OCI-LY1 (cell line): ENCODE results near the gene L3MBTL4.

Source experiments
- H2AFZ ChIP-seq: fragments of 200-600 bp; sonication (generic), shearing (Covaris generic); 2 replicates; pipeline ENCODE4 v1.6.0; 2014; ENCODE audit warnings: antibody characterized with exemption, mild to moderate bottlenecking, low read length
- H3F3A ChIP-seq: fragments of 200-600 bp; sonication (generic), shearing (Covaris generic); 2 replicates; pipeline ENCODE4 v1.6.0; 2014; ENCODE audit warnings: mild to moderate bottlenecking, antibody characterized with exemption, low read length, moderate library complexity; ENCODE audit not compliant: insufficient read depth
- H3K27ac ChIP-seq: fragments of 200-600 bp; sonication (generic); 2 replicates; pipeline ENCODE4 v1.5.1; 2014; ENCODE audit warnings: low read length, mixed run types, mild to moderate bottlenecking, low read depth; ENCODE audit not compliant: poor library complexity, severe bottlenecking
- H3K27me3 ChIP-seq: fragments of 200-600 bp; sonication (generic); 2 replicates; pipeline ENCODE4 v1.6.0; 2014; ENCODE audit warnings: antibody characterized with exemption, mild to moderate bottlenecking, low read length, moderate library complexity; ENCODE audit not compliant: insufficient read depth
- H3K36me3 ChIP-seq: fragments of 200-600 bp; sonication (generic); 2 replicates; pipeline ENCODE4 v1.6.1; 2014; ENCODE audit warnings: mild to moderate bottlenecking, antibody characterized with exemption, low read length, moderate library complexity, mixed read lengths; ENCODE audit not compliant: insufficient read depth
- H3K4me1 ChIP-seq: fragments of 200-600 bp; sonication (generic); 2 replicates; pipeline ENCODE4 v1.5.1; 2014; ENCODE audit warnings: mild to moderate bottlenecking, low read length, moderate library complexity; ENCODE audit not compliant: insufficient read depth, severe bottlenecking
- H3K4me2 ChIP-seq: fragments of 200-600 bp; sonication (generic), shearing (Covaris generic); 2 replicates; pipeline ENCODE4 v1.6.1; 2014; ENCODE audit warnings: low read length
- H3K4me3 ChIP-seq: fragments of 200-600 bp; sonication (generic); 2 replicates; pipeline ENCODE4 v1.5.1; 2014; ENCODE audit warnings: low read length, low read depth, mild to moderate bottlenecking, mixed read lengths; ENCODE audit not compliant: poor library complexity, severe bottlenecking
- H3K79me2 ChIP-seq: fragments of 200-600 bp; shearing (Covaris generic); 2 replicates; pipeline ENCODE4 v1.6.1; 2016; ENCODE audit warnings: mixed run types, low read length, mixed read lengths; ENCODE audit not compliant: insufficient read depth
- H3K9ac ChIP-seq: fragments of 200-600 bp; sonication (generic), shearing (Covaris generic); 2 replicates; pipeline ENCODE4 v1.6.1; 2014; ENCODE audit warnings: mild to moderate bottlenecking, low read length, mixed read lengths
- H3K9me2 ChIP-seq: fragments of 200-600 bp; sonication (generic), shearing (Covaris generic); 2 replicates; pipeline ENCODE4 v1.6.1; 2014; ENCODE audit warnings: low read depth, mild to moderate bottlenecking, low read length, mixed read lengths
- H3K9me3 ChIP-seq: fragments of 200-600 bp; shearing (Covaris generic); 2 replicates; pipeline ENCODE4 v1.6.1; 2014; ENCODE audit warnings: low read length, mixed read lengths
- H4K20me1 ChIP-seq: fragments of 200-600 bp; sonication (generic), shearing (Covaris generic); 2 replicates; pipeline ENCODE4 v1.6.0; 2016; ENCODE audit warnings: mild to moderate bottlenecking, low read length; ENCODE audit not compliant: insufficient read depth
- EZH2 ChIP-seq: fragments of 200-600 bp; sonication (generic), shearing (Covaris generic); IDR thresholded peaks from 2 replicates; pipeline ENCODE4 v1.8.0; 2017; ENCODE audit warnings: borderline replicate concordance, mixed run types, mild to moderate bottlenecking, antibody characterized with exemption, low read length, moderate library complexity, mixed read lengths
- TF ChIP-seq, protein P1 (sequence below): fragments of 200-600 bp; sonication (generic), shearing (Covaris generic); IDR thresholded peaks from 2 replicates; pipeline ENCODE4 v1.5.1; 2017; ENCODE audit warnings: mild to moderate bottlenecking, antibody characterized with exemption, low read length, moderate library complexity, mixed read lengths

Gene L3MBTL4

DNA sequence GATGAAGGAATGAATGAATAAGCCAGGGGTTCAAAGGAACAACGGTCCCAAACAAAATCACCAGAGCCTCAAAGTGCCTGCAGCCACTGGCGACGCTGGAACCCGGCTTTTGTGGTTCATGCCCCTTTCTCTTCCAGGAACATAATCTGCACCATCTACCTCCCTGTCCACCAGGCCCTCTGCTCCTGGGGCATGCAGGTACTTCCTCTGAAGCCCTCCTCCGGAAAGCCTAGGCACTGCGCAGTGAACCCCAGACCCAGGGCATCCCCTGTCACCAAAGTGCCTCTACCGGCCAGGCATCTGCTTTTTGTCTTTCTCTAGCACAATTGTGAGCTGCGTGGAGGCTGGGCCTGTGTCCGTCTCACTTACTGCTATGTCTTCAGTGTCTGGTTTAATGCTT is 420.8 kb downstream of the L3MBTL4 start:
- H3K79me2 ChIP-seq = no peaks in the 10 kb centered on the region
- no peaks in the 10 kb centered on the region for H3F3A ChIP-seq
- H3K4me1 ChIP-seq = no peaks in the 10 kb centered on the region
- no peak overlapping the region for H2AFZ ChIP-seq
- no peak overlapping the region for H3K9ac ChIP-seq
- H3K9me2 ChIP-seq = no peaks in the 10 kb centered on the region
- H3K4me3 ChIP-seq = no peak overlapping the region
- no peak overlapping the region for H3K4me2 ChIP-seq
- H3K27me3 ChIP-seq = no peaks in the 10 kb centered on the region
- H3K36me3 ChIP-seq = no peaks in the 10 kb centered on the region
- H3K9me3 ChIP-seq = no peaks in the 10 kb centered on the region
- H3K27ac ChIP-seq = no peak overlapping the region
- TF ChIP-seq EZH2 = no peak
- H4K20me1 ChIP-seq = no peaks in the 10 kb centered on the region

DNA sequence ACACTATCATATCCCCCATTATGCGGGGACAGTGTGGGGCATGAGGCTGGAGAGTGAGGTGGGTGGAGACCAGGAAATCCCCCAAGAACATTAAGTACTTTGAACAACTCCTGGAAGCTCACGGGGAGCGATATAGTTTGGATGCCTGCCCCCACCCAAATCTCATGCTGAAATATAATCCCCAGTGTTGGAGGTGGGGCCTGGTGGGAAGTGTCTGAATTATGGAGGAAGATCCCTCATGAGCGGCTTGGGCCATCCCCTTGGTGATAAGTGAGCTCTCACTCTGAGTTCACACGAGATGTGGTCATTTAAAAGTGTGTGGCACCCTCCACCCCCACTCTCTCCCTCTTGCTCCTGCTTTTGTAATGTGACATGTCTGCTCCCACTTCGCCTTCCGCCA is 422.3 kb downstream of the L3MBTL4 start:
- Histone ChIP-seq H3F3A (no peaks in the 10 kb centered on the region), H3K79me2 (no peaks in the 10 kb centered on the region), H3K36me3 (no peaks in the 10 kb centered on the region), H3K9me3 (no peaks in the 10 kb centered on the region), H3K4me3 (no peak overlapping the region), H3K27ac (no peak overlapping the region), H3K4me1 (no peaks in the 10 kb centered on the region), H3K9ac (no peak overlapping the region), H3K27me3 (no peaks in the 10 kb centered on the region), H4K20me1 (no peaks in the 10 kb centered on the region), H3K4me2 (no peak overlapping the region), H3K9me2 (no peaks in the 10 kb centered on the region), H2AFZ (no peak overlapping the region)
- TF ChIP-seq, protein P1, sequence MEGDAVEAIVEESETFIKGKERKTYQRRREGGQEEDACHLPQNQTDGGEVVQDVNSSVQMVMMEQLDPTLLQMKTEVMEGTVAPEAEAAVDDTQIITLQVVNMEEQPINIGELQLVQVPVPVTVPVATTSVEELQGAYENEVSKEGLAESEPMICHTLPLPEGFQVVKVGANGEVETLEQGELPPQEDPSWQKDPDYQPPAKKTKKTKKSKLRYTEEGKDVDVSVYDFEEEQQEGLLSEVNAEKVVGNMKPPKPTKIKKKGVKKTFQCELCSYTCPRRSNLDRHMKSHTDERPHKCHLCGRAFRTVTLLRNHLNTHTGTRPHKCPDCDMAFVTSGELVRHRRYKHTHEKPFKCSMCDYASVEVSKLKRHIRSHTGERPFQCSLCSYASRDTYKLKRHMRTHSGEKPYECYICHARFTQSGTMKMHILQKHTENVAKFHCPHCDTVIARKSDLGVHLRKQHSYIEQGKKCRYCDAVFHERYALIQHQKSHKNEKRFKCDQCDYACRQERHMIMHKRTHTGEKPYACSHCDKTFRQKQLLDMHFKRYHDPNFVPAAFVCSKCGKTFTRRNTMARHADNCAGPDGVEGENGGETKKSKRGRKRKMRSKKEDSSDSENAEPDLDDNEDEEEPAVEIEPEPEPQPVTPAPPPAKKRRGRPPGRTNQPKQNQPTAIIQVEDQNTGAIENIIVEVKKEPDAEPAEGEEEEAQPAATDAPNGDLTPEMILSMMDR = no peak
- TF ChIP-seq EZH2 = no peak

DNA sequence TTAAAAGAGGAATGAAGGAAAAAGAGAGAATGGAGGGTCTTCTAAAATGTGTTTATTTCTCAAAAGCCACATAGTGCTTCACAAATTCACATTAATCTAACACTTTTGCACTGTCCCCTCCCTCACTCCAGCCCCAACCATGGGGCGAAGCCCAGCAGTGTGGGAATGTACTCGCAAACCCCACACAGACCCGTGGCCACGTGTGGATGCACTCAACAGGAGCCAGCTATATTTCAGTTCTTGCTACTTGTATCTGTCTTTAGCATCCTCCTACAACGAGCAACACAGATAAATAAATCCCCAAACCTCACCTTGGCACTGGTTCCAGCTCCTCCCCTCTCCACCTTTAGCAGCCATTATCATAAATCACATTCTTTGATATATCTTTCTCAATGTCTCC is 427.5 kb downstream of the L3MBTL4 start:
- no peaks in the 10 kb centered on the region for H3K79me2 ChIP-seq

More for the DNA sequence above, 427.5 kb downstream of the L3MBTL4 start:
- Histone ChIP-seq H3K36me3 (no peaks in the 10 kb centered on the region), H3K4me1 (no peaks in the 10 kb centered on the region), H3K9ac (no peak overlapping the region), H3K27me3 (no peaks in the 10 kb centered on the region), H3F3A (no peaks in the 10 kb centered on the region), H3K4me2 (no peak overlapping the region), H3K27ac (no peak overlapping the region), H3K4me3 (no peak overlapping the region), H3K9me2 (no peaks in the 10 kb centered on the region), H2AFZ (no peak overlapping the region), H4K20me1 (no peaks in the 10 kb centered on the region), H3K9me3 (no peaks in the 10 kb centered on the region)
- TF ChIP-seq EZH2 = no peak
- TF ChIP-seq, protein P1 = no peak
